DMS53 (cell line): ENCODE data around the gene GNG11.
"Not testable (repeated sequence)": the region's sequence is repeated elsewhere in the genome, so short reads cannot be mapped to it uniquely, and the experiment has no call there.

Experiments
- DNase-seq: peaks from one replicate; lab custom pipeline; 2025; lab: John Stamatoyannopoulos, UW

GNG11 gene

GRCh38 chr7:93921607-93922566, at the start of gene GNG11:
Gene GNG11, plus strand, starts transcription at chr7:93921735. Its CDS starts 403 bp downstream, at chr7:93922138.
- peak; percentile 78 for DNase-seq

- no peak for DNase-seq
These were observed 47.4 kb upstream of the GNG11 start for GRCh38 chr7:93873998-93874574.

- no peak for DNase-seq
These were observed 43.8 kb upstream of the GNG11 start for GRCh38 chr7:93877742-93878141.

- no peak for DNase-seq
These were observed 42.2 kb upstream of the GNG11 start for GRCh38 chr7:93879356-93879755.

GRCh38 chr7:93882468-93882867, 39.1 kb upstream of the GNG11 start:
- DNase-seq = no peak

GRCh38 chr7:93883078-93883916, 38.2 kb upstream of the GNG11 start:
- DNase-seq = no peak

GRCh38 chr7:93883917-93884345, 37.6 kb upstream of the GNG11 start:
- DNase-seq = no peak

GRCh38 chr7:93884541-93884940, 37.0 kb upstream of the GNG11 start:
- no peak for DNase-seq

GRCh38 chr7:93889261-93889660, 32.3 kb upstream of the GNG11 start:
- peak; percentile 16 for DNase-seq

GRCh38 chr7:93890041-93890463, 31.5 kb upstream of the GNG11 start:
- DNase-seq = peak; percentile 71

- DNase-seq = peak; percentile 63
These were observed 31.0 kb upstream of the GNG11 start, which contains the start of gene TFPI2 for GRCh38 chr7:93890464-93891068. Gene TFPI2, minus strand, starts transcription at chr7:93890753. Its CDS starts 75 bp downstream, at chr7:93890678.

- DNase-seq = peak; percentile 13
These were observed 27.1 kb upstream of the GNG11 start for GRCh38 chr7:93894426-93894825.

- DNase-seq = no peak
These were observed 26.4 kb upstream of the GNG11 start for GRCh38 chr7:93894966-93895640.

GRCh38 chr7:93895859-93896600, 25.5 kb upstream of the GNG11 start:
- no peak for DNase-seq

GRCh38 chr7:93897680-93898079, 23.9 kb upstream of the GNG11 start:
- DNase-seq = no peak

- DNase-seq = peak; percentile 76
These were observed 18.6 kb upstream of the GNG11 start for GRCh38 chr7:93902777-93903423.

GRCh38 chr7:93906267-93906666, 15.3 kb upstream of the GNG11 start, which contains the start of gene GNGT1:
Gene GNGT1, plus strand, starts transcription at chr7:93906567. Its CDS starts 180 bp downstream, at chr7:93906747.
- no peak for DNase-seq

- no peak for DNase-seq
These were observed 11.2 kb upstream of the GNG11 start for GRCh38 chr7:93910076-93910994.

GRCh38 chr7:93911242-93911641, 10.3 kb upstream of the GNG11 start:
- DNase-seq = not testable (repeated sequence)
